K562 (cell line): ENCODE measurements around the gene MAN1A1. TPM values are rescaled to one million over a fixed set of nuclear protein-coding genes. Genes with fewer than 3 reads are reported as not detected.

ENCODE experiments used
- ATAC-seq: fragments of 200-7000 bp; cut with Tn5 transposase; 3 replicates; pipeline ENCODE4 v1.9.1; 2020; ENCODE audit warnings: moderate library complexity
- BruUV-seq: library from RNA; stranded (reverse); fragments of 400-500 nt; replicated peaks from 2 replicates; lab custom pipeline; 2021; lab: Mats Ljungman, UMichigan
- CTCF ChIA-PET: fragments of 300-600 bp; formaldehyde crosslinking; extraction: SDS; loops from one replicate; lab custom pipeline; 2021; ENCODE audit warnings: low intra/inter-chr PET ratio; lab: Yijun Ruan, JAX
- POLR2A ChIA-PET: fragments of 300-600, 350-650 bp; sonication (Branson Sonifier 250); formaldehyde crosslinking; extraction: SDS; loops from one replicate; lab custom pipeline; 2021; ENCODE audit warnings: antibody characterized with exemption, inconsistent platforms; lab: Yijun Ruan, JAX
- DNase-seq, 4 experiments: peaks; one replicate each; pipeline versions ENCODE4 v3.0.0 to v3.0.0-alpha.2; 2011 to 2018; ENCODE audit warnings: low spot score in 3 of 4, mixed read lengths in 3 of 4; ENCODE audit errors: extremely low read depth in 1 of 4
- FAIRE-seq: peaks from 2 replicates; lab custom pipeline; 2011; peaks lifted over from hg19 to GRCh38; lab: Jason Lieb, UNC
- H2AFZ ChIP-seq: 2 replicates; pipeline ENCODE4 v1.6.0; 2011; ENCODE audit warnings: low read depth, low read length, control low read depth, inconsistent platforms
- H3K27ac ChIP-seq: fragments of 200-600 bp; 3 replicates; pipeline ENCODE4 v1.8.0; 2011; ENCODE audit warnings: low read depth, mild to moderate bottlenecking, control low read depth, inconsistent platforms, low read length, moderate library complexity, mixed read lengths; ENCODE audit errors: extremely low read depth
- H3K27me3 ChIP-seq, 2 experiments: fragments of 300-600 bp in 1 of 2; 2 replicates in 1 of 2; 3 replicates in 1 of 2; pipeline versions ENCODE4 v1.6.0 to v1.8.0; 2011; ENCODE audit warnings: inconsistent platforms in 2 of 2, low read length in 2 of 2, mild to moderate bottlenecking in 1 of 2, mixed read lengths in 1 of 2, moderate library complexity in 1 of 2; ENCODE audit not compliant: control insufficient read depth in 2 of 2, insufficient read depth in 2 of 2
- H3K36me3 ChIP-seq: fragments of 300-600 bp; 3 replicates; pipeline ENCODE4 v1.8.0; 2011; ENCODE audit warnings: mild to moderate bottlenecking, low read length, inconsistent platforms; ENCODE audit not compliant: control insufficient read depth, insufficient read depth
- H3K4me1 ChIP-seq, 2 experiments: fragments of 200-600 bp in 1 of 2; replicated peaks in 1 of 2; 2 replicates in 1 of 2; 3 replicates in 1 of 2; pipeline versions ENCODE4 v1.5.1 to v1.8.0; 2011; ENCODE audit warnings: inconsistent platforms in 2 of 2, low read length in 2 of 2, mild to moderate bottlenecking in 1 of 2, mixed read lengths in 1 of 2, moderate library complexity in 1 of 2; ENCODE audit not compliant: control insufficient read depth in 2 of 2, insufficient read depth in 2 of 2
- H3K4me2 ChIP-seq: 2 replicates; pipeline ENCODE4 v1.6.1; 2011; ENCODE audit warnings: low read length, control low read depth, inconsistent platforms, mixed read lengths; ENCODE audit not compliant: insufficient read depth
- H3K4me3 ChIP-seq: fragments of 200-600 bp; sonication (generic), shearing (Covaris generic); 2 replicates; pipeline ENCODE4 v1.5.1; 2016; ENCODE audit warnings: control low read depth, inconsistent platforms
- H3K79me2 ChIP-seq: fragments of 200-600 bp; 3 replicates; pipeline ENCODE4 v1.8.0; 2011; ENCODE audit warnings: low read length, inconsistent platforms; ENCODE audit not compliant: control insufficient read depth, insufficient read depth
- H3K9ac ChIP-seq, 2 experiments: 2 replicates each; pipeline versions ENCODE4 v1.6.0 to v1.6.1; 2011; ENCODE audit warnings: low read depth in 2 of 2, low read length in 2 of 2, control low read depth in 1 of 2, inconsistent platforms in 1 of 2, mild to moderate bottlenecking in 1 of 2, mixed read lengths in 1 of 2; ENCODE audit not compliant: insufficient read depth in 1 of 2
- H3K9me1 ChIP-seq: one replicate; pipeline ENCODE4 v1.6.0; 2011; ENCODE audit warnings: inconsistent platforms, mild to moderate bottlenecking, low read length, moderate library complexity; ENCODE audit not compliant: control insufficient read depth, insufficient read depth
- H3K9me3 ChIP-seq: replicated peaks from 2 replicates; pipeline ENCODE4 v1.5.1; 2011; ENCODE audit warnings: low read depth, low read length, inconsistent platforms; ENCODE audit not compliant: control insufficient read depth, insufficient read depth
- H4K20me1 ChIP-seq: replicated peaks from 2 replicates; pipeline ENCODE4 v1.6.1; 2011; ENCODE audit warnings: low read length, inconsistent platforms, mixed read lengths; ENCODE audit not compliant: control insufficient read depth, insufficient read depth
- ARID2 ChIP-seq: fragments of 450-650 bp; IDR thresholded peaks from 2 replicates; pipeline ENCODE4 v1.6.1; 2017; ENCODE audit warnings: antibody characterized with exemption, mild to moderate bottlenecking
- HCFC1 ChIP-seq: IDR thresholded peaks from 2 replicates; pipeline ENCODE4 v1.6.1; 2012; ENCODE audit warnings: low read depth, low read length, improper control_type of control experiment
- HES1 ChIP-seq: fragments of 450-650 bp; IDR thresholded peaks from 2 replicates; pipeline ENCODE4 v1.6.1; 2016; ENCODE audit warnings: low read depth, mild to moderate bottlenecking, moderate library complexity
- MBD1 ChIP-seq: fragments of 250-450 bp; sonication (Bioruptor Pico); IDR thresholded peaks from 2 replicates; pipeline ENCODE4 v1.8.0; 2022; ENCODE audit warnings: inconsistent platforms
- MYNN ChIP-seq, 2 experiments: sonication (generic); formaldehyde crosslinking in 1 of 2; IDR thresholded peaks; 2 replicates each; pipeline versions ENCODE4 v1.5.0 to v1.6.1; 2016 to 2020; ENCODE audit warnings: antibody characterized with exemption in 1 of 2, missing genetic modification reagents in 1 of 2
- NRF1 ChIP-seq, 2 experiments: fragments of 450-650 bp; IDR thresholded peaks in 1 of 2; conservative IDR thresholded peaks in 1 of 2; 2 replicates each; pipeline ENCODE4 v1.6.1; 2014; ENCODE audit warnings: mild to moderate bottlenecking in 2 of 2
- RAD21 ChIP-seq, 2 experiments: fragments of 250-450 bp in 1 of 2; fragments of 450-650 bp in 1 of 2; sonication (Bioruptor Pico) in 1 of 2; formaldehyde crosslinking in 1 of 2; IDR thresholded peaks in 1 of 2; conservative IDR thresholded peaks in 1 of 2; 2 replicates each; pipeline versions ENCODE4 v1.4.0 to v1.8.0; 2020 to 2022; ENCODE audit warnings: mild to moderate bottlenecking in 2 of 2, moderate library complexity in 1 of 2
- SAFB2 ChIP-seq: fragments of 200-400 bp; formaldehyde crosslinking; IDR thresholded peaks from 2 replicates; pipeline ENCODE4 v1.6.1; 2018; ENCODE audit warnings: borderline replicate concordance, low read length, low read depth, moderate library complexity; ENCODE audit not compliant: severe bottlenecking
- STAT5A ChIP-seq: IDR thresholded peaks from 2 replicates; pipeline ENCODE4 v1.6.1; 2012; ENCODE audit warnings: low read length, inconsistent platforms, borderline replicate concordance
- TEAD4 ChIP-seq, 2 experiments: sonication (generic) in 1 of 2; formaldehyde crosslinking in 1 of 2; IDR thresholded peaks; 2 replicates each; pipeline versions ENCODE4 v1.6.1 to v1.8.0; 2012 to 2022; ENCODE audit warnings: borderline replicate concordance in 1 of 2, inconsistent platforms in 1 of 2, low read length in 1 of 2, mild to moderate bottlenecking in 1 of 2, missing genetic modification reagents in 1 of 2
- ZBTB49 ChIP-seq: sonication (generic); formaldehyde crosslinking; IDR thresholded peaks from 2 replicates; pipeline ENCODE4 v1.8.0; 2022; ENCODE audit warnings: missing genetic modification reagents, mild to moderate bottlenecking, borderline replicate concordance
- ZNF217 ChIP-seq: sonication (generic); formaldehyde crosslinking; IDR thresholded peaks from 2 replicates; pipeline ENCODE4 v1.8.0; 2022; ENCODE audit warnings: mild to moderate bottlenecking, missing genetic modification reagents
- ZNF224 ChIP-seq: sonication (generic); formaldehyde crosslinking; IDR thresholded peaks from 2 replicates; pipeline ENCODE4 v1.8.0; 2022; ENCODE audit warnings: mild to moderate bottlenecking, missing genetic modification reagents
- ZNF354B ChIP-seq: fragments of 250-450 bp; sonication (Bioruptor Pico); IDR thresholded peaks from 2 replicates; pipeline ENCODE4 v1.4.0; 2020
- ZNF431 ChIP-seq: sonication (generic); formaldehyde crosslinking; IDR thresholded peaks from 2 replicates; pipeline ENCODE4 v1.8.0; 2022; ENCODE audit warnings: mild to moderate bottlenecking, missing genetic modification reagents
- ZNF507 ChIP-seq: conservative IDR thresholded peaks from 2 replicates; pipeline ENCODE4 v1.6.1; 2017; ENCODE audit warnings: missing genetic modification characterization, missing compliant biosample characterization
- ZNF699 ChIP-seq: fragments of 250-450 bp; sonication (Bioruptor Pico); IDR thresholded peaks from 2 replicates; pipeline ENCODE4 v1.8.0; 2021; ENCODE audit warnings: mild to moderate bottlenecking, moderate library complexity; ENCODE audit not compliant: insufficient replicate concordance
- WGBS: fragments of 100-300 bp; shearing (Covaris generic); methylation state at CpG from one replicate; pipeline ENCODE4 v1.1.6; 2016; ENCODE audit warnings: low coverage, mixed read lengths; ENCODE audit not compliant: insufficient coverage; ENCODE audit errors: missing lambda C conversion rate; 5-methylcytosine and 5-hydroxymethylcytosine counted together
- in situ Hi-C: fragments of 300-500 bp; cut with MboI; formaldehyde crosslinking; loops from 4 replicates; pipeline ENCODE4 v1.15.0; 2018; ENCODE audit warnings: inconsistent platforms, mixed read lengths
- intact Hi-C: fragments of 100-400 bp; cut with micrococcal nuclease; formaldehyde crosslinking; loops from 2 replicates; pipeline ENCODE4 v1.14.2; 2022
- polyA plus RNA-seq, 8 experiments: library from polyadenylated mRNA; depleted of rRNA in 4 of 8; stranded (reverse) in 5 of 8; unstranded in 3 of 8; fragments of >200 nt; fragmentation: Nextera tagmentation in 2 of 8; fragmentation: Illumina TruSeq in 1 of 8; extraction: Ambion mirVana in 2 of 8; extraction: Trizol in 1 of 8; gene quantifications; 2 replicates each; pipeline versions ENCODE4 v1.2.1 to v1.2.3, GENCODE V29; 2011 to 2014; ENCODE audit warnings: inconsistent platforms in 1 of 8, missing spikeins in 1 of 8
- total RNA-seq, 7 experiments: library from RNA; depleted of rRNA in 6 of 7; stranded (reverse); fragments of >200 nt in 6 of 7; fragmentation: Illumina TruSeq in 2 of 7; extraction: Trizol in 2 of 7; gene quantifications; 2 replicates each; pipeline versions ENCODE4 v1.2.1 to v1.2.3, GENCODE V29; 2011 to 2021; ENCODE audit warnings: low replicate concordance in 1 of 7

MAN1A1 gene
- total and polyA plus RNA-seq, 9 of the 15 experiments (the other 6 are each of a cell fraction or from before 2014, with no cell fraction given): 24.5 to 78.4 (median 59.7) TPM

DNA sequence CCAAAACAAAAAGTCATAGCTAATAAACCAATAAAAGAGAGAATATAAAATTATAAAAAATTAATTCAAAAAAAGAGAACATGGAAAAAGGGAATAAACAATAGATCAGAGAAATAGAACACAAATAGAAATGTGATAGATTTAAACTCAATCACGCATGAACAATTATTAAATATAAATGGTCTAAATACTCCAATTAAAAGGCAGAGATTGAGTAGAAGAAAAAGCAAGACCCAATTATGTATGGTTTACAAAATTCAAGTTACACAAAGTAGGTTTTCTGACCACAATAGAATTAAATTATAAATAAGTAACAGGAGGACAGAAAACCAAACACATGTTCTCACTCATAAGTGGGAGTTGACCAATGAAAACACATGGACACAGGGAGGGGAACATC lies 36.4 kb upstream of the MAN1A1 start:
- Histone ChIP-seq H3K4me1 (no peaks in the 10 kb centered on the region), H3K9me3 (no peaks in the 10 kb centered on the region), H3K9ac (no peak overlapping the region), H2AFZ (no peak overlapping the region), H4K20me1 (no peaks in the 10 kb centered on the region), H3K4me3 (no peak overlapping the region), H3K4me2 (no peak overlapping the region), H3K36me3 (no peaks in the 10 kb centered on the region)
- BruUV-seq: no TSS peak
- FAIRE-seq: no peak
- TF ChIP-seq ZNF507 (tag) (peak; percentile 96), STAT5A (no peak), RAD21 (CRISPR knock-in tag; conservative IDR thresholded peaks at IDR 0.05 in 1 of 2, IDR thresholded peaks at IDR 0.05 in 1 of 2) (no peak), ZNF217 (CRISPR knock-in tag) (no peak), HCFC1 (no peak), ARID2 (no peak), ZNF431 (no peak), MYNN (IDR thresholded peaks at IDR 0.05) (no peak), MYNN (CRISPR knock-in tag; IDR thresholded peaks at IDR 0.05) (no peak), ZNF354B (CRISPR knock-in tag) (peak; percentile 47; the same call in 1 of the 2 replicates), ZNF699 (no peak), NRF1 (conservative IDR thresholded peaks at IDR 0.05 in 1 of 2, IDR thresholded peaks at IDR 0.05 in 1 of 2) (no peak), ZNF224 (no peak), SAFB2 (no peak), HES1 (no peak), MBD1 (CRISPR knock-in tag) (no peak), TEAD4 (IDR thresholded peaks at IDR 0.05; ENCODE audit: low read length) (no peak), TEAD4 (CRISPR knock-in tag; IDR thresholded peaks at IDR 0.05; ENCODE audit: borderline replicate concordance) (no peak), ZBTB49 (no peak)
- TF ChIP-seq, all 486 proteins: peak for 2
- ATAC-seq: no peak
- no peaks in the 10 kb centered on the region for H3K79me2 ChIP-seq
- H3K9me1 ChIP-seq: no peaks in the 10 kb centered on the region
- 100% methylated on average over 1 of the region's 1 CpG for WGBS
- no peak overlapping the region for H3K27ac ChIP-seq
- POLR2A ChIA-PET: no interaction called here
- DNase-seq: no peak
- H3K27me3 ChIP-seq: no peaks in the 10 kb centered on the region
- CTCF ChIA-PET: no interaction called here
- intact Hi-C loops (no loop called here), in situ Hi-C loops (no loop called here)
